ENCODE measurements around the gene AKT3.
"Not testable (repeated sequence)": the region's sequence is repeated elsewhere in the genome, so short reads cannot be mapped to it uniquely, and the experiment has no call there.

The AKT3 gene

DNA sequence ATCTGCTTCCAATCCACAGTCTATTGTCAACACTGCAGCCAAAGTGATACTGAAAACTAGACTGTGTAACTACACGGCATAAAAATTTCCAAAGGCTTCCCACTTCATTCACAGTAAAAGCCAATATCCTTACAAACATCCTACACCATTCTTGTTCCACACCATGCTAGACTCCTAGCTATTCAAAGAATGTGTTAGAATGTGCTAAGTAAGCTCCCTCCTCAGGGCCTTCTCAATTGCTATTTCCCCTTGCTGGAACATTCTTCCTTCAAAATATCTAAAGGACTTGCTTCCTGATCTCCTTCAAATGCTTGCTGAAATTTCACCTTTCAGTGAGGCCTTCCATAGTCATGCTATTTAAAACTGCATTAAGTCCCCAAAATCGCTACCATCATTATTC is 228.1 kb downstream of the AKT3 start:
- in situ Hi-C loops (cut with MboI; ENCODE audit: low sequenced_read_pairs) = no loop called here

DNA sequence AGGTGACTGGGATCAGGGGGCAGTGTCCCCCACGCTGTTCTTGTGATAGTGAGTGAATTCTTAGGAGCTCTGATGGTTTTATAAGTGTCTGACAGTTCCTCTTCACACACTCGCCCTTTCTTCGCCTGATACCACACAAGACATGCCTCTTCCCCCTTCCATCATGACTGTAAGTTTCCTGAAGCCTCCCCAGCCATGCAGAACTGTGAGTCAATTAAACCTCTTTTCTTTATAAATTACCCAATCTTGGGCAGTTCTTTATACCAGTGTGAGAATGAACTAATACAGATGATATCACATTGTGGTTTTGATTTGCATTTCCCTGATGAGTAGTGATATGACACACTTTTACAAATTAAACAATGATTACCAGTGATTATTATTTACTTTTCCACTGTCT is 229.9 kb downstream of the AKT3 start:
- in situ Hi-C loops (cut with MboI; ENCODE audit: low sequenced_read_pairs) = no loop called here

GRCh38 chr1:243609698-243610097 is 240.3 kb downstream of the AKT3 start:
- in situ Hi-C loops (cut with MboI; ENCODE audit: low sequenced_read_pairs) = no loop called here

DNA sequence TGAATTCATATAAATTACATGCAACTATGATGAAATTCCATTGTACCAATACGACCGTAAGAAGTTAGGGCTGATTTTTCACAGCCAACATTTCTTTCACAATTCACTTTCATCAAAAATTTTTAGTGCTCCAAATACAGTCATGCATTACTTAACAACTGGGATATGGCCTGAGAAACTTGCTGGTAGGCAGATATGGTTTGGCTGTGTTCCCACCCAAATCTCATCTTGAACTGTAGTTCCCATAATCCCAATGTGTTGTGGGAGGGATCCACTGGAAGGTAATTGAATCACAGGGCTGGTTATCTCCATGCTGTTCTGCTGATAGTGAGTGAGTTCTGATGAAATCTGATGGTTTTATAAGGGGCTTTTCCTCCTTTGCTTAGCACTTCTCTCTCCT is 244.4 kb downstream of the AKT3 start:
- in situ Hi-C loops (cut with MboI; ENCODE audit: low sequenced_read_pairs) = no loop called here

DNA sequence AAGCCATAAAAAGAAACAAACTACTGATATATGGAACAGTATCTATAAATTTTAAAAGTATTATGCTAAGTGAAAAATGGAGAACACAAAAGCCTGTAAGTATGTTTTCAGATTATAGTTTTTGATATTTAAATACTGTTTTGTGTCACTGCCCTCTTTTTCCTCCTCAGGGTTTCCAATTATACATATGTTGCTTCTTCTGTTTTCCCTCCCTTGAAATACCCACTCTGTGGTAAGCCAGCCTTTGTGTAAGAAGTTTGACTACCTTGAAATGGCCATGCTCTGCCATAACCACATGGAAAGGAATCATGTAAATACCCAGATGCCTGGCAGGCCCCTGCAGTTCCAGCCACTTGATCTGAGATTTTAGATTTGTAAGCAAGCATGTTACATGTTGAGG is 248.3 kb downstream of the AKT3 start:
- in situ Hi-C loops (cut with MboI; ENCODE audit: low sequenced_read_pairs) = no loop called here

GRCh38 chr1:243598433-243598832 is 251.6 kb downstream of the AKT3 start:
- in situ Hi-C loops (cut with MboI; ENCODE audit: low sequenced_read_pairs) = no loop called here

GRCh38 chr1:243597383-243597782 is 252.7 kb downstream of the AKT3 start:
- in situ Hi-C loops (cut with MboI; ENCODE audit: low sequenced_read_pairs) = no loop called here

DNA sequence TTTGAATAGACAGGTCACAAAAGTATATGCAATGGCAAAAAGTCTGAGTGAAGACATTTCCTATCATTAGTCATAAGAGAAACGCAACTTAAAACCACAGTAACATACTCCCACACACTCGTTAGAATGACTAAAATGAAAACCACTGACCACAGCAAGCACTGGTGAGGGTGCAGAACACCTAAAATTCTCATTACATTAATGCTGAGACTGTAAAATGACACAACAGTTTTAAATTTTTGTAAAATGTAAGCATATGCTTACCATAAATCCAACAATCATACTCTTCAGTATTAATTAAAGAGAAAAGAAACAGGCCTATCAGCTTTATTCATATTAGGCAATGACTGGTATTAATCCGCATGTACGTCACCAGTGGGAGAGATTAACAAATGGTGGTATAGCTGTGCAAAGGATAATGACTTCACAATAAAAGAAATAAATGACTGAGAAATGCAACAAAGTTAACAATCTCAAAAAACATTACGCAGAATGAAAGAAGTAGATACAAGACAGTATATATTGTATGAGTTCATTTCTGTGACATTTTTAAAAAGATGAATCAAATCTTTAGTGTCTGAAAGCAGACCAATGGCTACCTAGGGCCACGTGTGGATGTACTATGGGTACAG is 253.5 kb downstream of the AKT3 start:
- in situ Hi-C loops (cut with MboI; ENCODE audit: low sequenced_read_pairs) = no loop called here

DNA sequence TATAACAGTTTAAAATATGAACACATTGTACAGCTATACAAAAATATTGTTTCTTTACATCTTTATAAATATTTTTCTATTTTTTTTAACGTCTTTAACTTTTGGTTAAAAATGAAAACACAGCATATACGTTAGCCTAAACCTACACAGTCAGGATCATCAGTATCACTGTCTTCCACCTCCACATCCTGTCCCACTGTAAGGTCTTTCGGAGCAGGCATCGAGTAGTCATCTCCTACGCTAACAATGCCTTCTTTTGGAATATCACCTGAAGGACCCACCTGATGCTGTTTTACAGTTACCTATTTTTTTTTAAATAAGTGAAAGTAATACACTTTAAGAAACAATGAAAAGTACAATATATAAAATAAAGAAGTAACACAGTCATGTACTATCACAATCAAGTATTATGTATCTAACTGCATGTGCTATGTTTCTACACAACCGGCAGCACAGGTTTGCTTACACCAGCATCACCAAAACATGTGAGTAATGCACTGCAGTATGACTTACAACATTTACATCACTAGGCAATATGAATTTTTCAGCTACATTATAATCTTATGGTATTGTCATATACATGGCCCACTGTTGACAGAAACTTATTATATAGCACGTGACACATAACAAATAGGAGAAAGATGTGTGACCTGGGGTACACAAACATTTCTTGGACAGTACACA is 254.4 kb downstream of the AKT3 start:
- in situ Hi-C loops (cut with MboI; ENCODE audit: low sequenced_read_pairs) = no loop called here

DNA sequence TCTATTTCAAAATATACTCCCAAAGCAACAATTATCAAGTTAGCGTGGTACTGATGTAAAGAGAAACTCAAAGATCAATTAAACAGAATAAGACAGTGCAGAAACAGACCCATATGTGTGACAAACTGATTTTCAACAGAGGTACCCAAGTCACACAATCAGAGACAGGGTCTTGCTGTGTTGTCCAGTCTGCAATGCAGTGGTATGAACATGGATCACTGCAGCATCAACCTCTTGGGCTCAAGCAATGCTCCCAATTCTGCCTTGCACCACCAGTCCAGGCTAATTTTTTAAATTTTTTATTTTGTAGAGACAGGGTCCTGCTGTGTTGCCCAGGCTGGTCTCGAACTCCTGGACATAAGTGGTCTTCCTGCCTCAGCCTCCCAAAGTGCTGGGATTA is 255.6 kb downstream of the AKT3 start:
- in situ Hi-C loops (cut with MboI; ENCODE audit: low sequenced_read_pairs) = no loop called here

GRCh38 chr1:243589286-243589685 is 260.8 kb downstream of the AKT3 start:
- in situ Hi-C loops (cut with MboI; ENCODE audit: low sequenced_read_pairs) = not testable (repeated sequence)

- in situ Hi-C loops (cut with MboI; ENCODE audit: low sequenced_read_pairs) = no loop called here
These were observed 262.1 kb downstream of the AKT3 start for GRCh38 chr1:243587823-243588560.

DNA sequence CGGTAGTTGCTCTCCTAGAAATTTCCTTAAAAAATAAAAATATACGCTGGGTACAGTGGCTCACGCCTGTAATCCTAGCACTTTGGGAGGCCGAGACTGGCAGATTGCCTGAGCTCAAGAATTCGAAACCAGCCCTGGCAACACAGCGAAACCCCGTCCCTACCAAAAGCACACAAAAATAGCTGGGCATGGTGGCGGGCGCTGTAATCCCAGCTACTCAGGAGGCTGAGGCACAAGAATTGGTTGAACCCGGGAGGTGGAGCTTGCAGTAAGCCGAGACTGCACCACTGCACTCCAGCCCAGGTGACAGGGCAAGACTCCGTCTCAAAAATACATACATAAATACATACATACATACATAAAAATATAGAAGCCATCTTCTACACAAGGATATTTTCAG is 262.8 kb downstream of the AKT3 start:
- in situ Hi-C loops (cut with MboI; ENCODE audit: low sequenced_read_pairs) = no loop called here

- in situ Hi-C loops (cut with MboI; ENCODE audit: low sequenced_read_pairs) = no loop called here
These were observed 264.1 kb downstream of the AKT3 start for GRCh38 chr1:243585982-243586381.

- in situ Hi-C loops (cut with MboI; ENCODE audit: low sequenced_read_pairs) = no loop called here
These were observed 267.7 kb downstream of the AKT3 start for GRCh38 chr1:243582326-243582725.

- in situ Hi-C loops (cut with MboI; ENCODE audit: low sequenced_read_pairs) = no loop called here
These were observed 269.1 kb downstream of the AKT3 start for GRCh38 chr1:243580984-243581383.

DNA sequence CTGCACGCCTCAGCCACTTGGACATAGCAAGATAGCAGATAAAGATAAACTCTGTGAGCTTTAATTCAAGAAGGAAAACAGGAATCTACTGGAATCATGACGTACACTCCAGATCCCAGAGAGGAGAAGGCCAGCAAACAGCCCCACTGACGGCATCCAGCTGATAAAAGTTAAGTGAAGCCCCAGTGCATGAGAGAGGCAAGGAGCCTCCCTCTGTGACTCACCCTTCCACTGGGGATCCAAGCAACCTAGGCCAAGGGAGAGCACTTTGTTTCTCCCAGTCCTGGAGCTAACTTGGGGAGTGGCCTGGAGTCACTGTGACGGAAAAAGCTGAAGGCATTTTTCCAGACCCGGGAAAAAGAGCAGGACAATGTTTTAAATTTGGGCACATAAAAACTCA is 270.0 kb downstream of the AKT3 start:
- in situ Hi-C loops (cut with MboI; ENCODE audit: low sequenced_read_pairs) = no loop called here

DNA sequence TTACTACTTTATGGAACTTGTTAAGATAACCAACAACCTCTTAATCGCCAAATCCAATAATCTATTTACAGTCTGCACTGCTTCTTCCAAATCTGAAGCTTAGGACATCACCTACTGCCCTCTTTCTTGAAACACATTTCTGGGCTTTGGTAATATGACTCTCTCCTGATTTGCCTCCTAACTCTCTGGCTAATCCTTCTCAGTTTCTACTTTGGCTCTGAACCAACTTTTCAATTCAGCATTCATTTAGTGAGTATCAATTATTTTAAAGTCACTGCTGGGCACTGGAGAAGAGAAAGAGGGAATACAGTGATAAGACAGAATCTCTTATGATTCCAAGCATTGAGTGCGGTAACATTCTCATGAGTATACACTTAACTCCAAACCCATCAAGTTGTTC is 275.0 kb downstream of the AKT3 start:
- in situ Hi-C loops (cut with MboI; ENCODE audit: low sequenced_read_pairs) = no loop called here

GRCh38 chr1:243572940-243573339 is 277.1 kb downstream of the AKT3 start:
- in situ Hi-C loops (cut with MboI; ENCODE audit: low sequenced_read_pairs) = no loop called here

GRCh38 chr1:243568793-243569192 is 281.2 kb downstream of the AKT3 start:
- in situ Hi-C loops (cut with MboI; ENCODE audit: low sequenced_read_pairs) = no loop called here

GRCh38 chr1:243564814-243565213 is 285.2 kb downstream of the AKT3 start:
- in situ Hi-C loops (cut with MboI; ENCODE audit: low sequenced_read_pairs) = no loop called here

GRCh38 chr1:243563732-243564131 is 286.3 kb downstream of the AKT3 start:
- in situ Hi-C loops (cut with MboI; ENCODE audit: low sequenced_read_pairs) = no loop called here

Data from hTERT RPE-1 (cell line).